ENCODE results near the gene MRPS5.

DNA sequence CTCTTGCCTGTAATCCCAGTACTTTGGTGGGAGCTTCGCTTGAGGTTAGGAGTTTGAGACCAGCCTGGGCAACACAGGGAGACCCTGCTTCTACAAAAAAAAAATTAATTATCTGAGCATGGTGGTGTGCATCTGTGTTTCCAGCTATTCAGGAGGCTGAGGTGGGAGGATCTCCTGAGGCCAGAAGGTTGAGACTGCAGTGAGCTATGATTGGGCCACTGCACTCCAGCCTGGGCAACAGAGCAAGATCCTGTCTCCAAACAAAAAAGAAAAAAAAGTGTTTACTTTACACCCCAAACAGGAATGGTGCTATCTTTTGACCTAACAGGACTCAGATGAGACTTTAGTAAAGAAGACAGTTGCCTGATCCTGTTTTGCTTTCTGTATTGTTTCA lies 60.5 kb downstream of the MRPS5 start:
- TF ChIP-seq GATA3 (IDR thresholded peaks at IDR 0.05; ENCODE audit: low read depth, low read length) (no peak), GATA2 (IDR thresholded peaks at IDR 0.05; ENCODE audit: low read depth, low read length) (no peak)

All from SH-SY5Y (cell line).